Thoracic aorta (tissue), 2 donors: ENCODE data around the gene HSD17B14. TPM values are rescaled to one million over a fixed set of nuclear protein-coding genes. Genes with fewer than 3 reads are reported as not detected.
A peak's percentile ranks its signal among the peaks of the same experiment; 100 is the strongest.

Experiments used
- ATAC-seq: fragments of 150-250 bp; one replicate; pipeline ENCODE4 v1.8.0; 2017; ENCODE audit warnings: low read depth; ENCODE audit not compliant: insufficient number of reproducible peaks, low FRiP score
- DNase-seq: peaks from one replicate; pipeline ENCODE4 v3.0.0-alpha.2; 2020; ENCODE audit warnings: low spot score
- H3K27ac ChIP-seq, 2 donors: fragments of 200-600 bp; sonication (generic); 1 replicate in 1 of 2; 2 replicates in 1 of 2; pipeline ENCODE4 v1.5.1; 2016; ENCODE audit warnings: mild to moderate bottlenecking in 2 of 2, moderate library complexity in 2 of 2
- H3K27me3 ChIP-seq: fragments of 200-600 bp; sonication (generic); replicated peaks from 2 replicates; pipeline ENCODE4 v1.6.0; 2016; ENCODE audit warnings: mild to moderate bottlenecking; ENCODE audit not compliant: insufficient read depth
- H3K36me3 ChIP-seq: fragments of 200-600 bp; sonication (generic); one replicate; pipeline ENCODE4 v1.5.1; 2016
- H3K4me1 ChIP-seq, 2 donors: fragments of 200-600 bp; sonication (generic); 1 replicate in 1 of 2; 2 replicates in 1 of 2; pipeline versions ENCODE4 v1.5.1 to v1.6.0; 2016; ENCODE audit warnings: low read depth in 2 of 2, mild to moderate bottlenecking in 1 of 2; ENCODE audit not compliant: control insufficient read depth in 1 of 2
- H3K4me3 ChIP-seq: fragments of 200-600 bp; sonication (generic); 2 replicates; pipeline ENCODE4 v1.5.1; 2016; ENCODE audit warnings: mild to moderate bottlenecking
- H3K9me3 ChIP-seq: fragments of 200-600 bp; sonication (generic); 2 replicates; pipeline ENCODE4 v1.5.1; 2016
- total RNA-seq, 2 donors: library from RNA; depleted of rRNA; stranded (reverse); fragments of >200 nt; gene quantifications; one replicate each; pipeline versions ENCODE4 v1.1.0 to v1.2.3, GENCODE V29; 2016
- TF ChIP-seq, protein P1 (sequence below): fragments of 200-600 bp; sonication (generic); IDR thresholded peaks from one replicate; pipeline ENCODE4 v1.5.1; 2019; ENCODE audit warnings: antibody characterized with exemption

The HSD17B14 gene
- total RNA-seq, 2 donors from 2014 or later = 10.2 to 16.8 TPM

DNA sequence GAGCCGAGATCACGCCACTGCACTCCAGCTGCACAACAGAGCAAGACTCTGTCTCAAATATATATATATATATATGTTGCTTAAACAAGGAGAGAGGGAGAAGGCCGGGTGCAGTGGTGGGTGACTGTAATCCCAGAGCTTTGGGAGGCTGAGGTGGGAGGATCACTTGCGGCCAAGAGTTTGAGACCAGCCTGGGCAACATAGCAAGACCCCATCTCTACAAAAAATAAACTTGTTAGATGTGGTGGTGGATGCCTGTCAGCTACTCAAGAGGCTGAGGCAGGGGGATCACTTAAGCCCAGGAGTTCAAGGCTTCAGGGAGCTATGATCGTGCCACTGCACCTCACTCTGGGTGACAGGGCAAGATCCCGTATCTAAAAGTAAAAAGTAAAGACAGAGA, 5.3 kb upstream of the HSD17B14 start:
- DNase-seq (no peak), ATAC-seq (no peak)
- Histone ChIP-seq H3K36me3 (peaks cover 15% of the 10 kb centered on the region), H3K4me3 (no peak overlapping the region), H3K4me1 (no peaks in the 10 kb centered on the region), H3K27ac (no peak overlapping the region), H3K9me3 (no peaks in the 10 kb centered on the region), H3K27me3 (no peaks in the 10 kb centered on the region)
- TF ChIP-seq, protein P1, sequence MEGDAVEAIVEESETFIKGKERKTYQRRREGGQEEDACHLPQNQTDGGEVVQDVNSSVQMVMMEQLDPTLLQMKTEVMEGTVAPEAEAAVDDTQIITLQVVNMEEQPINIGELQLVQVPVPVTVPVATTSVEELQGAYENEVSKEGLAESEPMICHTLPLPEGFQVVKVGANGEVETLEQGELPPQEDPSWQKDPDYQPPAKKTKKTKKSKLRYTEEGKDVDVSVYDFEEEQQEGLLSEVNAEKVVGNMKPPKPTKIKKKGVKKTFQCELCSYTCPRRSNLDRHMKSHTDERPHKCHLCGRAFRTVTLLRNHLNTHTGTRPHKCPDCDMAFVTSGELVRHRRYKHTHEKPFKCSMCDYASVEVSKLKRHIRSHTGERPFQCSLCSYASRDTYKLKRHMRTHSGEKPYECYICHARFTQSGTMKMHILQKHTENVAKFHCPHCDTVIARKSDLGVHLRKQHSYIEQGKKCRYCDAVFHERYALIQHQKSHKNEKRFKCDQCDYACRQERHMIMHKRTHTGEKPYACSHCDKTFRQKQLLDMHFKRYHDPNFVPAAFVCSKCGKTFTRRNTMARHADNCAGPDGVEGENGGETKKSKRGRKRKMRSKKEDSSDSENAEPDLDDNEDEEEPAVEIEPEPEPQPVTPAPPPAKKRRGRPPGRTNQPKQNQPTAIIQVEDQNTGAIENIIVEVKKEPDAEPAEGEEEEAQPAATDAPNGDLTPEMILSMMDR = no peak

DNA sequence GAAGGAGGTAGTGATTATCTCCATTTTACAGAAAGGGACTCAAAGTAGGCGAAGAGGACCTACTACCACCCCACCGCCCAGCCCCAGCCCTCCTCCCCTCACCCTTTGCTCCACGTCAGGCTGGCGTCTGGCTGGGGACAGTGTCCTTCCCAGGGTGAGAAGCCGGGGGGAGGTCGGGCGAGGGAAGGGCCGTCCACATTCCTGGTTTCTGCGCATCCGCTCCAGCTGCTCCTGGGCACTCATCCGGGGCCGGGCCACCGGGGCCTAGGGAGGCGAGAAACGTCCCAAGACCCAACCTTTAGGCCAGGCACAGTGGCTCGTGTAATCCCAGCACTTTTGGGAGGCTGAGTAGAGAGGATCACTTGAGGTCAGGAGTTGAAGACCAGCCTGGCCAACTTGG, 4.8 kb upstream of the HSD17B14 start:
- no peak for ATAC-seq
- H3K4me3 ChIP-seq = no peak overlapping the region
- DNase-seq = no peak
- H3K27me3 ChIP-seq = no peaks in the 10 kb centered on the region
- peaks cover 3 to 4% of the 10 kb centered on the region in 2 donors for H3K4me1 ChIP-seq
- peaks cover 12% of the 10 kb centered on the region for H3K36me3 ChIP-seq
- TF ChIP-seq, protein P1 = no peak
- no peak overlapping the region for H3K27ac ChIP-seq
- no peaks in the 10 kb centered on the region for H3K9me3 ChIP-seq

DNA sequence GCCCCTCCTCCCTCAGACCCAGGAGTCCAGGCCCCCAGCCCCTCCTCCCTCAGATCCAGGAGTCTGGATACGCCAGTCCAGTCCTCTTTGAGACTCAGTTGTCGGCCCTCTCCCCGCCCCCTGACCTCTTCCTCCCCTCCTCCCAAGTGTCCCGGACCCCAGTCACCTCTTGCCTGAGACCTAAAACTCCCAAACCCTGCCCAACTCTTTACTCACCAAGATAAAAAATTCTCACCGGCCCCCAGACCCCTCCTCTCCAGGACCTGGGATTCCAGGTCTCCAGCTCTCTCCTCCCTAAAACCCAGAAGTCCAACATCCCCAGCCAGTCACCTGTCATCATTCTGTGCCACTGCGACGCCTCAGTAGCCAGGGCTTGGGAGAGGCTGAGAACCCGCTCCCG, 1.4 kb upstream of the HSD17B14 start:
- DNase-seq = no peak
- H3K36me3 ChIP-seq = no peaks in the 10 kb centered on the region
- ATAC-seq = no peak
- H3K27me3 ChIP-seq = no peaks in the 10 kb centered on the region
- H3K27ac ChIP-seq = peak overlapping the region; percentile 78 to 88
- TF ChIP-seq, protein P1 = no peak
- peak overlapping the region; percentile 84 for H3K4me3 ChIP-seq
- H3K4me1 ChIP-seq = peaks cover 8 to 12% of the 10 kb centered on the region in 2 donors
- no peaks in the 10 kb centered on the region for H3K9me3 ChIP-seq

DNA sequence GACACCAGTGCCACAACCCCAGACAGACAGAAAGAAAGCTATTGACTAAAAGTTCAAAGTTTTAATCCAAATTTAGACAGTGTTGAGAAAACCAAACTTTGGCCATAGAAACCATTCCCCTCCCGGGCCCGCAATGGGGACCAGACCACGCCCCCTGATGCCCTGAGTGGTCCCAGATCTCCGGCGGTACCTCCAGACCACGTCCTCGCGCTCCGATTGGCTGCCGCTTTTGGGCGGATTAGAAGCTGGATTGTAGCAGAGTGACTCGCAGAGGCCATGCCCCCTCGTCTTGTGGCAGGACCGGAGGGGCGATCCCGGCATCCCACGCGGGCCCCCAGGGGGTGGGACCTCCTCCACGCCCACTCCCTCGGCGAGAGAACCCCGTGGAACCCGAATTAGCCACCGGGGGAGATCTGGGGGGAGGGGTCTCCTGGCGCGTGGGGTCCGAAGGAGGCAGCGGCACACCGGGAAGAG, 797 bp upstream of the HSD17B14 start:
- Histone ChIP-seq H3K4me1 (peaks cover 8 to 12% of the 10 kb centered on the region in 2 donors), H3K4me3 (peak overlapping the region; percentile 84), H3K36me3 (no peaks in the 10 kb centered on the region), H3K9me3 (no peaks in the 10 kb centered on the region), H3K27me3 (no peaks in the 10 kb centered on the region), H3K27ac (peak overlapping the region; percentile 78 to 88)
- TF ChIP-seq, protein P1 = no peak
- DNase-seq (peak; percentile 69), ATAC-seq (peak; percentile 59)

DNA sequence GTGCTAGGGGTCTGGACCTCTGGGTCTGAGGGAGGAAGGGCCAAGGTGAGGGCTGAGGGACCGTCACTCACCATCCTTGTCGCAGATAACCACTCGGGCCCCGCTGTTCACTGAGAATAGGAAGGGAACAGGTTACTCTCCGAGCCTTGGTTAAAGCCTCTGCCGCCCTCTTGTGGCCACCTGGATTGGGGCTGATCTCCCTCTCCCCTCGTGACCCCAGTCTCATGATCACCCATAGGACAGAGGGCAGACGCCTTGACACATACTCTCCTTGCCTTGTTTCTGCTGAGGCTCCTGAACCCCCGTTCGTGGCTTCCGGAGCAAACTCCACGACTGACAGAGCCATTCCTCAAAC, 580 bp downstream of the HSD17B14 start:
- H3K4me3 ChIP-seq = peak overlapping the region; percentile 84
- H3K27ac ChIP-seq = peak overlapping the region; percentile 78 to 88
- H3K9me3 ChIP-seq = no peaks in the 10 kb centered on the region
- ATAC-seq (peak; percentile 71), DNase-seq (peak; percentile 80)
- H3K27me3 ChIP-seq = no peaks in the 10 kb centered on the region
- H3K4me1 ChIP-seq = peaks cover 8 to 12% of the 10 kb centered on the region in 2 donors
- H3K36me3 ChIP-seq = peaks cover 6% of the 10 kb centered on the region
- TF ChIP-seq, protein P1 = peak; percentile 90
